Measurements from ENCODE around the gene CACNB2.

Gene CACNB2

GRCh38 chr10:18571780-18572179 lies 431.6 kb downstream of the CACNB2 start:
- no peaks in the 10 kb centered on the region for H3K27me3 Mint-ChIP-seq (ENCODE audit: low read depth)
- peaks cover 22% of the 10 kb centered on the region for H3K36me3 Mint-ChIP-seq (ENCODE audit: low read depth)
- no peak overlapping the region for H3K27ac Mint-ChIP-seq
- peaks cover 5% of the 10 kb centered on the region for H3K9me3 Mint-ChIP-seq
- no peak for TF ChIP-seq CTCF (IDR thresholded peaks at IDR 0.05; ENCODE audit: unreplicated experiment in 3 of 3)
- no peaks in the 10 kb centered on the region for H3K4me1 Mint-ChIP-seq
- no peak overlapping the region for H3K4me3 Mint-ChIP-seq

- Mint-ChIP-seq H3K4me1 (no peaks in the 10 kb centered on the region), H3K4me3 (no peak overlapping the region), H3K27me3 (ENCODE audit: low read depth) (no peaks in the 10 kb centered on the region), H3K27ac (no peak overlapping the region), H3K36me3 (ENCODE audit: low read depth) (peaks cover 34% of the 10 kb centered on the region), H3K9me3 (peaks cover 11% of the 10 kb centered on the region)
- TF ChIP-seq CTCF (IDR thresholded peaks at IDR 0.05; ENCODE audit: unreplicated experiment in 3 of 3), result no peak
Measured at GRCh38 chr10:18572959-18573561, 432.8 kb downstream of the CACNB2 start.

GRCh38 chr10:18576586-18576985 lies 436.4 kb downstream of the CACNB2 start:
- TF ChIP-seq CTCF (IDR thresholded peaks at IDR 0.05; ENCODE audit: unreplicated experiment in 3 of 3), result no peak
- H3K27ac Mint-ChIP-seq, result no peak overlapping the region
- peaks cover 16% of the 10 kb centered on the region for H3K9me3 Mint-ChIP-seq
- H3K4me3 Mint-ChIP-seq, result no peak overlapping the region
- H3K4me1 Mint-ChIP-seq, result no peaks in the 10 kb centered on the region
- peaks cover 62% of the 10 kb centered on the region for H3K36me3 Mint-ChIP-seq (ENCODE audit: low read depth)
- H3K27me3 Mint-ChIP-seq (ENCODE audit: low read depth), result no peaks in the 10 kb centered on the region

- H3K36me3 Mint-ChIP-seq (ENCODE audit: low read depth), result peaks cover 76% of the 10 kb centered on the region
- no peak overlapping the region for H3K27ac Mint-ChIP-seq
- H3K4me3 Mint-ChIP-seq, result no peak overlapping the region
- peaks cover 16% of the 10 kb centered on the region for H3K9me3 Mint-ChIP-seq
- no peaks in the 10 kb centered on the region for H3K4me1 Mint-ChIP-seq
- TF ChIP-seq CTCF (IDR thresholded peaks at IDR 0.05; ENCODE audit: unreplicated experiment in 3 of 3), result no peak
- no peaks in the 10 kb centered on the region for H3K27me3 Mint-ChIP-seq (ENCODE audit: low read depth)
Measured at GRCh38 chr10:18577823-18578685, 437.8 kb downstream of the CACNB2 start.

- Mint-ChIP-seq H3K27ac (no peak overlapping the region), H3K9me3 (peaks cover 5% of the 10 kb centered on the region), H3K4me1 (no peaks in the 10 kb centered on the region), H3K4me3 (no peak overlapping the region), H3K36me3 (ENCODE audit: low read depth) (peaks cover 86% of the 10 kb centered on the region), H3K27me3 (ENCODE audit: low read depth) (no peaks in the 10 kb centered on the region)
- no peak for TF ChIP-seq CTCF (IDR thresholded peaks at IDR 0.05; ENCODE audit: unreplicated experiment in 3 of 3)
Measured at GRCh38 chr10:18582803-18583202, 442.6 kb downstream of the CACNB2 start.
